ENCODE measurements around the gene TGFBR2.

The TGFBR2 gene

GRCh38 chr3:30663533-30664241, 57.3 kb downstream of the TGFBR2 start:
- Histone ChIP-seq H3K4me3 (replicated peaks; ENCODE audit: insufficient read depth, low read length) (no peak overlapping the region), H3K27me3 (ENCODE audit: insufficient read depth, poor library complexity, severe bottlenecking) (no peaks in the 10 kb centered on the region), H3K27ac (replicated peaks) (0 out of 2 replicates have a peak overlapping the region, but pooled peaks have one; percentile 39)
- TF ChIP-seq CTCF (IDR thresholded peaks at IDR 0.05; ENCODE audit: insufficient read depth, low read length) (no peak), SPI1 (IDR thresholded peaks at IDR 0.05; ENCODE audit: borderline replicate concordance, low read depth) (no peak), POLR2AphosphoS5 (IDR thresholded peaks at IDR 0.05; ENCODE audit: low read depth) (no peak), GABPA (IDR thresholded peaks at IDR 0.05; ENCODE audit: low read depth) (no peak)
- DNase-seq (ENCODE audit: low read depth in 1 of 2, low spot score in 1 of 2) = no peak

GRCh38 chr3:30664459-30664858, 58.1 kb downstream of the TGFBR2 start:
- no peak for DNase-seq (ENCODE audit: low read depth in 1 of 2, low spot score in 1 of 2)
- Histone ChIP-seq H3K27ac (replicated peaks) (peak overlapping the region; percentile 39), H3K4me3 (replicated peaks; ENCODE audit: insufficient read depth, low read length) (no peak overlapping the region), H3K27me3 (ENCODE audit: insufficient read depth, poor library complexity, severe bottlenecking) (no peaks in the 10 kb centered on the region)
- no peak for TF ChIP-seq REST (IDR thresholded peaks at IDR 0.05; ENCODE audit: insufficient replicate concordance, low read depth)
- TF ChIP-seq POLR2AphosphoS5 (IDR thresholded peaks at IDR 0.05; ENCODE audit: low read depth) = no peak
- TF ChIP-seq GABPA (IDR thresholded peaks at IDR 0.05; ENCODE audit: low read depth) = no peak
- TF ChIP-seq SPI1 (IDR thresholded peaks at IDR 0.05; ENCODE audit: borderline replicate concordance, low read depth) = no peak

- TF ChIP-seq POLR2AphosphoS5 (IDR thresholded peaks at IDR 0.05; ENCODE audit: low read depth) (no peak), SPI1 (IDR thresholded peaks at IDR 0.05; ENCODE audit: borderline replicate concordance, low read depth) (peak; percentile 27; the same call in 1 of the 2 replicates), CTCF (IDR thresholded peaks at IDR 0.05; ENCODE audit: insufficient read depth, low read length) (no peak), REST (IDR thresholded peaks at IDR 0.05; ENCODE audit: insufficient replicate concordance, low read depth) (no peak)
- no peak overlapping the region for H3K4me3 ChIP-seq (replicated peaks; ENCODE audit: insufficient read depth, low read length)
- H3K27ac ChIP-seq (replicated peaks) = peak overlapping the region; percentile 39
- H3K27me3 ChIP-seq (ENCODE audit: insufficient read depth, poor library complexity, severe bottlenecking) = no peaks in the 10 kb centered on the region
- peak in 1 of 2 experiments; percentile 69 for DNase-seq (ENCODE audit: low read depth in 1 of 2, low spot score in 1 of 2)
Observed at GRCh38 chr3:30664884-30665283, 58.5 kb downstream of the TGFBR2 start.

- DNase-seq (ENCODE audit: low read depth in 1 of 2, low spot score in 1 of 2) = no peak
- H3K27ac ChIP-seq (replicated peaks) = peak overlapping the region; percentile 39
- no peaks in the 10 kb centered on the region for H3K27me3 ChIP-seq (ENCODE audit: insufficient read depth, poor library complexity, severe bottlenecking)
- no peak overlapping the region for H3K4me3 ChIP-seq (replicated peaks; ENCODE audit: insufficient read depth, low read length)
- TF ChIP-seq GABPA (IDR thresholded peaks at IDR 0.05; ENCODE audit: low read depth) = no peak
- no peak for TF ChIP-seq REST (IDR thresholded peaks at IDR 0.05; ENCODE audit: insufficient replicate concordance, low read depth)
- no peak for TF ChIP-seq POLR2AphosphoS5 (IDR thresholded peaks at IDR 0.05; ENCODE audit: low read depth)
- no peak for TF ChIP-seq CTCF (IDR thresholded peaks at IDR 0.05; ENCODE audit: insufficient read depth, low read length)
Observed at GRCh38 chr3:30665539-30665938, 59.1 kb downstream of the TGFBR2 start.

Data from HL-60 (cell line).